ENCODE data around the gene SNRPN.

- no peak for TF ChIP-seq CTCF (IDR thresholded peaks at IDR 0.05)
- TF ChIP-seq POLR2A (IDR thresholded peaks at IDR 0.05), result no peak
Measured at GRCh38 chr15:24961967-24962366, 7.2 kb downstream of the SNRPN start.
